Erythroblast (primary cell): ENCODE data around the gene IRGC.

Experiments
- GATA1 ChIP-seq: IDR thresholded peaks from 2 replicates; pipeline ENCODE4 v1.6.1; 2011; ENCODE audit warnings: low read depth, mild to moderate bottlenecking, control low read depth, low read length, moderate library complexity
- POLR2A ChIP-seq: IDR thresholded peaks from 2 replicates; pipeline ENCODE4 v1.6.1; 2011; ENCODE audit warnings: mild to moderate bottlenecking, low read length

DNA sequence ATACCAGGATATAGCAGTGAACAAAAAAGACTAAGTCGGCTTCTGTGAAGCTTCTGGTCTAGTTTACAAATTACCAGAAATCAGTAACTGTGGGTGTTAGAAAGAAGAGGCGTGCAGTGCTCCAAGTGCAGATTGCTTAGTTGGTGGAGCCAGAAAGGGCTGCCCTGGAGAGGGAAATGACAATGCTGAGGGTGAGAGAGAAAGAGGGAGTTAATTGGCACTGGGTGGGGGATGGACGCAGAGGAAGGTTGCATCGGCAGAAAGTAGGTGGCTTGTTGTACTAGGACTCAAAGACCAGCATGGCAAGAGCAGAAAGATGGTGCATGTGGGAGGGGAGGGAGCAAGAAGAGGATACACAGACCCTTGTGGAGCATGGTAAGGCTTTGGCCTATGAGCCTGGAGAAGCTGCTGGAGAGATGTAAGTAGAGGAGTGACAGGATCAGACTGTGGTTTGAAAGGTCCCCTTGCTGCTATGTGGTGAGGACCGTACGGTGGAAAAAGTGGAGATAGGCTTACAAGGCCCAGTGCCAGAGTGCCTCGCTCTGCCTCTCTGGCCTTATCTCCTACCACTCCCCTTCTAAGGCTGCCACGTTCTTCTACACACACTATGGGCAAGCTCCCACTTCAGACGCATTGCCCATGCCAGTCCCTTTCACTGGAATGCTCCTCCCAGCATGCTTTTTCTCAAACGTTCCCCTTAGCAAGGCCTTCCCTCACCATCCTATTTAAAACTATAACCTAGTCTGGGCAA, 25.4 kb downstream of the IRGC start:
- TF ChIP-seq POLR2A (no peak), GATA1 (no peak)
